ENCODE results near the gene FSIP1.
A peak's percentile ranks its signal among the peaks of the same experiment; 100 is the strongest.

The FSIP1 gene

DNA sequence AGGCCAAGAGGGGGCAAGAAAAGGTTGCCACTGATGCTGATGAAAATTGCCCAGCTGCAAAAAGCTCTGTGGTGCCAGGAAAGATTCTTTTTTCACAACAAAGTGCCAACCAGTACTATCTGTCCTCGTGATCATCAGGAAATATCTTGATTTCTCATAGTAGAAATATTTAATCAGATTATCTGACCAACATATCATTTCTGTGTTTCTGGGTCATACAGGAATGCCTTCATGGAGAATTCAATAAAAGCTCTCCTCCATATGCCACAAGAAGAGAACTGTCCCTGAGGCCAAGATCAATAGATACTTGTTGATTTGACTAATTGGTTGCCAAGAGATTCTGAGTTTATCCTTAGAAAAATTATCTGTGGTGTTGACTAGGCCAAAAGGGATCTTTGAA lies 63.5 kb downstream of the FSIP1 start:
- DNase-seq: no peak

DNA sequence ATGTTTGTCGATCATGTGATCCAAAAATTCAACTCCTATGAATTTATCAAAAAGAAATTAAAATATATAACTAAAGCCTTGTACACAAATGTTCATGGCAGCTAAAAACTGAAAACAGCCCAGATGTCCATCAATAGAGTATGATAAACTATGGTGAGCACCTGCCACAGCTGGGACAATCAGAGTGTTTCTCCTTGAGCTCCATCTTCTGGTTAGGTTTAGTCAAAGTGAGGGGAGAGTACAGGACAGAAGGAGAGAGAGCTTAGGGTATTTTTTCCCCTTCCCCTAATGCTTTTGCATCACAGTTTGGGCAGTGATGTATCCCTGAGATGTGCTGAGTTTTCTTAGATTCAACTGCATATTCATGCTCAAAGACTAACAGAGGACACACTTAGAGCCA lies 65.5 kb downstream of the FSIP1 start:
- no peak for DNase-seq

DNA sequence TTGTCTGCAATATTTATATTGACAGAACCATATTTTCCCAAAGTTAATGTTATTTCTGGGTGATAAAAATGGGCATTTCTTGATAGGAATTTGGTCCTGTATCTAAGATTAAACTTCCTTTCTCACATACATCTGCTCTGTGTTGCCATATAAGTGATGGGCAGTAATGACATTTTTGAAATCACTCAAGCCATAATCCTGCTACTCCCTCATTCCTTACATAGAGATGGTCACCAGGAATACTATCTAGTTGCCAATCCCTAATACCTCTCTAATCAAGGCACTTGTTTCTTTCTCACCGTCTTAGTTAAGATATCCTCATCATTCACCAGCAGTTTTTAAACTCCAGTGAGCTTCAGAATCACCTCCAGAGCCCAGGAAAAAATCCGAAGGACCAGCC lies 68.4 kb downstream of the FSIP1 start:
- no peak for DNase-seq

DNA sequence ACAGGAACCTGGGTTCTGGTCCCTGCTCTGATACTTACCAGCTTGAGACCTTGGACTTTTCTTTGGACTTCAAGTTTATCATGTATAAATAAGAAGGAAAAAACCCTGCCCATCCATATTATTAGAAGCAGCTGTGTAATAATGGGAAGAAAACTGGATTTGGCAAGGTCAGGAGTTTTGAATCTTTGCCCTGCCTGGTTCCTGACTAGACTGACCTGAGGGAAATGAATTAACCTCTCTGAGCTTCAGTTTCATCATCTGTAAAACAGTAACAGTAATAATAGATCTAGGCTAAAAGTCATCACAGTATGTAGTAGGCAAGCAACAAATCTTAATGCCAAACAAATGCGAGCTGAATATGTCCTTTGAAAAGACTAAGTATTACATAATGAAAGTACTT lies 68.8 kb downstream of the FSIP1 start:
- DNase-seq: no peak

DNA sequence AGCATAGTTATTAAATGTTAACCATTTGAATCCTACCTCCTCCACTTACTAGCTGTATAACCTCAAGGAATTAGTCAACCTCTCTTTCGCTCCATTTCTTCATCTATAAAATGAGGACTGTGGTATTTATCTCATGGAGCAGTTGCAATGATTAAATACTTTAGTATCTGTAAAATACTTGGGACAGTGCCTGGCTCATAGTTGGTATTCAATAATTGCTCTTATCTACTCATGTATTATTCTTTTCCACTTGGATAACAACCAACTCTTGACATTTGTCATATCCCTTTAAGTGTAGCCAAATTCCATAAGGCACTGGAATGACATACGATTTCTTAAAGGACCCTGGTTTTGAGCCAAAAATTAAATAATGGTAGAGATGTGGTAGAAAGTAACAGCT lies 72.0 kb downstream of the FSIP1 start:
- DNase-seq: no peak

DNA sequence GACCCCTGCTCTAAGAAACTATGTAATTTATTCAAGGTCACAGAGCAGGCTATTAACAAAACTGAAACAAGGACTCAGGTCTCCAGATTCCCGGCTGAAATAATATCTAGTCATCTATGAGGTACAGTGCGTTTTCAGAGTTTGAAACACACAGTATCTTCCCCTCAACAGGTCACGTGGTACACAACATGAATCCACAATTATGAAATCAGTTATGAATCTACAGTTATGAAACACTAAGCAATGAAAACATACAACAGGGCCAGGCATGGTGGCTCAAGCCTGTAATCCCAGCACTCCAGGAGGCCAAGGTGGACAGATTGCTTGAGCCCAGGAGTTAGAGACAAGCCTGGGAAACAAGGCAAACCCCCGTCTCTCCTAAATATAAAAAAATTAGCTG lies 72.7 kb downstream of the FSIP1 start:
- DNase-seq: no peak

DNA sequence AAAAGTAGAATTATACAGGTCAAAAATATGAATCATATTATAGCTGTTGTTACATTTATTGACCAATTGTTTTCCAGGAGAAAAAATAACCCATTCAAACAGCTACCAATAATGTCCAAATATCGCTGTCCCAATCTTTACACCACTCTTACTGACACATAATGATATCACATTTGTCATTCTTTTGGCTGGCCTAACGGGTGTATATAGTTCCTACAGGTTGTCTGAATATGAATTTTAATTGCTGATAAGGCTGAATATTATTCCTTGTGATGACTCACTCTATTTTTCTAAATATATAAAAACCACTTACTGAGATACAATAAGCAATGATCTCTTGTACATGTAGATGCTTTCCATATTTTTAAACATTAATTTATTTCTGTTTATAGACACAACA lies 76.4 kb downstream of the FSIP1 start:
- DNase-seq: no peak

DNA sequence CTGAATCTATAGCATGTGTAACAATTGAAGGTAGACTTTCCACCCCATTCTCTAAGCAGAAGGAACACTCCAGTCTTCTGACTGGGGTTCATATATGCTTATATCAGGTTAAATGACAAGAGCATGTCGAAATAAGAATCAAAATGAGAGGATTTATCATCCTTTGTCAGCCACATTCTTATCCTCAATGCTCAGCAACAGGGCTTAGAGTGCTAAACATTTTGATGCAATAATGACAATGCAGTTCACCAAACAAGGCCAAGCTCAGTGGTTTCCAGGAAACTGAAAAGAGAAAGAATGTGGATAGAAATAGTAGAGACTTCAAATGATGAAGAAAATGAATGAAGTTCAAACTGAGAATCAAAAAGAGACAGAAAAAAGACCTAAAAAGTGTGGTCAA lies 78.0 kb downstream of the FSIP1 start:
- no peak for DNase-seq

DNA sequence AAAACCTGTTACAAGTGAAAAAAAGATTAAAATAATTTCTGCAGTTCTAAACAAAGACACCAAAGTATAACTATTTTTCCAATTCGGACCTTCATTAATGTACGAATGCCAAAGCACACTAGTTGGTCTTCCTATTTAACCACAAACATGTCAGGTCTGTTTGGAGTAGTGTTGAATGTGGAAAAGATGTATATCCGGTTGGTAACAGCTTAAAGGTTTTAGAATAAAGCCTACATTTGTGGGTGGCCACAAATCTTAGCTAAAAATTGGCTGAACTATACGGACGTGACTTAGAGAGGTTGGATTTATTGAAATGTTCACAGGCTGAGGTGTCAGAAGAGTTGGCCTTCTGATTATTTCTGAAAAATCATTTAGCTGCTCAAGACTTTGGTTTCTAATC lies 78.4 kb downstream of the FSIP1 start:
- no peak for DNase-seq

DNA sequence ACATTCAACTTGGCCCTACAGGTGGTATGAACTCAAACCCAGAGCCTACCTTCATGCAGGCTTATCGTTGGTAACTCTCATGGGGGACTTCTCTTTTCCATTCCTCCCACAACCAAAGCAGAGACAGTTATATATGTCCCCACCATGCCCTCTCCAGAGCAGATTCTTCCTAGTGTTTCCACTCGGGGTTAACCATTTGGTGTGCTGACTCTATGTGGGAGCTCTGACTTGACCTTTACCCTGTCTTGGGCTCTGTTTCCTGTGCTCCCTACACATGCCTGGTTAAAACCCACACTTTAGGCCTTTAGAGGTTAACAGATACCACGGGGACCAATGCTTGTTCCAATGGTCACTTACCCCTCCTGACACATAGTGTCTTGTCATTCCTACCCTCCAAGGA lies 80.7 kb downstream of the FSIP1 start:
- DNase-seq: no peak

DNA sequence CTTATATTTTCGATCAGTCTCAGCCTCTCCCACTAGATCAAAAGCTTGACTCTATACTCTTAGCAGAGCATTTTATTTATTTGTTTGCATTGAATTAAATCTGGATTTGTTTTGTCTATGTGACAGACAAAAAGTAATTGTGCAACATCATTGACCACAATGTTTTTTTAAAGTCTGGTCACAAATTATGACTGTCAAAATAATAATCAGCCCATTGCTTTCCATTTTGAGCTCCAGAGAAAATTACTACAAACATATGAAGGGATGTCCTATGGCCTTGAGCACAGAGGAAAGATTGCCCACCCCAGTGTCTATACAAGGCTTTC lies 82.3 kb downstream of the FSIP1 start:
- no peak for DNase-seq

DNA sequence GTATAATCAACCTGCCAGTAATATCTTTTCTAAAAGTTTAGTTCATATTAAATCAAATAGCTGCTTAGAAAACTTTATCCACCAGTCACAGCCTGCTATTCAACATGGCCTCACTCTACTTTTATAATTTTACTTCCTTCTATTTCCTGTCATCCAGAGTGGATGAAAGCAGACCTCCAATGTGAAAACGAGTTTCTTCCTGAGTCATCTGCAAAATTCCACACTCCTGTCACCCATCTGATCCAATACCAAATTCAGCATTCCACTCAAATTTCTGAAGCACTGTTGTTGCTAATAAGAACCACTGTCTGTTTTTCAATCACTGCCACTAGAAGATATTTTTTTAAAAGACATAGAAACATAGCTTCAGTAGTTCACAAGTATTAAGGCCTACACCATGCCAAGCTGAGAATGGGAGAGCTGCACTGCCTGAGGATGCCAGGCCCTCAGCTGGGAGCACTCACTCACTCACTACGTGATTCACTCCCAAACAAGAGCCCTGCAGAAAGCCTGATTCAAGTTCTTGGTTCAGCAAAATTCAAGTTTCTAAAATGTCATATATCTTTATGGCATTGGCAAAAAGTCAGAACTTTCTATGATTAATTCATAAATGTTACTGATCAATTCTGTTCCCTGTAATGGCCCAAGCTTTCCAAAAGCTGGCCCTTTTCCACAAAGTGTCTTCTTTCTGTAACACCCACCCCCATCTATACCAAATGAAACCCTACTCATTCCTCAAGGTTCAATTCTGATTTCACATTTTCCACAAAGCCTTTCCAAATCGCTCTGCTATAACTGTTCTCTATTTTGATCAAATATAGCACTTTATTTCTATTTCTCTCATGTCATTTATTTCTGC lies 82.9 kb downstream of the FSIP1 start:
- DNase-seq: no peak

DNA sequence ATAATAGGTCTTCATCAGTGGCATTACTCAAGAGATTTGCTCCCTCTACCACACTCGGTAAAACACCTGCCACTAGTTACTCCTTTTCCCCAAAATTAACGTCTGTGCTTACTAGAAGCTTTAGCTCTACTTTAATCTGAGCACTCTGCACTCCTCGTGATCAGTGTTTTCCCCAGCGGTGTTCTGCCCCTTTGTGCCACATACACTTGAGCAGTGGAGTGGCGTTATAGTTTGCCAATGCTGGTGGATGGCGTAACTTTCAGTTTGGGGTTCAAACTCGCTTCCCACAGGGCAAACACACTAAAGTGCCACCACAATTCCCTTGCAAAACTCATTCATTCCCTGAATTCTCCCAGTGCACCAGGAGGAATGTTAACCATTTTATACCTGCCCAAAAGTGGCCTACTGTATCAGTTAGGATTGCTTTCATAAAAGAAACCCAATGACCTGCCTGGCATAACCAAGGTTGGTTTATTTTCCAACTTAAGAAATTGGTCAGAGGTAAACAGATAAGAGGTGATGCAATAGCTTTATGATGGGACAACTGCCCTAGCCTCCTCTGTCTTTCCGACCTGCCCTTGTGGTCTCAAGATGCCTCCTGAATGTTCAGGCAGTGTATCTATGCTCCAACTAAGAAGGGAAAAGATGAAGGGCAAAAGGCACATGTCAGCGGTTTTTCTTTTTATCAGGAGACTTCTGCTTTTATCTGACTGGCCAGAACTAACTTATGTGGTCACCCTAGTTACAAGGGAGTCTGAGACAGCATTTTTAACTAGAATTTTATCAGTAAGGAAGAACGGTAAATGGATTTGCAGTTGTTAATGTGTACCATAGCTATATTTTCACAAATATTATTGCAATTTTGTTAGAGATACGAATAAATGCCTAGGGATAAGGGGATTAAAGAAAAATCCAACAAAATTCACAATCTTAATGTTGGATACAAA lies 83.9 kb downstream of the FSIP1 start:
- DNase-seq: no peak

DNA sequence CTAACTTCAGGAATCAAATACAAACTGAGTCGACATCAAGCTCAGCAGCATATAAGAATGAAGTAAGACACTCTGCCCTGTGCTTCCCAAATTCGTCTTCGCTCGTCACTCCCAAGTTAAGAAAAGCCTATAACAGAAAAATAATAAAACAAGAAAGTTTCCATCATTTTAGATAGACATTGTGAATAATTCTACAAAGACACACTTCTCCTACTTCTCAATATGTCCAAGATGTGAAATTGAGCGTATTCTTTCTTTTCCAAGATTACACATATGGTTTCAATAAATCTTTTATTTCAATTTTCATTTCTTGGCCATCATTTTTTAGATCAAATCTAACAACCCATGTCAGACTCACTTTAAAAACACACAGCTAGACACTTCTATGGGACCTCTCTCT lies 85.1 kb downstream of the FSIP1 start:
- no peak for DNase-seq

DNA sequence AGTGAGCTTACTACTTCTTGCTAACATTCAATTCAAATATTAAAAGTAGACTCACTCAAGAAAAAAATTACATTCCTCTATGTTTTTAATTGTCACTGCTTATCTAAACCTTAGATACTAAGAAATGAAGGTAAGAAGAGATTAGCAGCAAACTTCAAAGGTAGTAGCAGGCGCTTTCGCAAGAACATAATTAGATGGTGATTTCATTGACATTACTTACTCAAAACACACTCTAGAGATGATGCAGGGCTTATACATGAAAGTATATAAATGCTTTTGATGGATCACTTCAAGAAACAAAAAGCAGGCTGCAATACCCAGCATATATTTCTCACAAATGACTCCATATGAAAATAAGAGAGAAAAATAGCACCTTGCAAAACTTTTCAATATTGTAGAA lies 86.8 kb downstream of the FSIP1 start:
- no peak for DNase-seq

DNA sequence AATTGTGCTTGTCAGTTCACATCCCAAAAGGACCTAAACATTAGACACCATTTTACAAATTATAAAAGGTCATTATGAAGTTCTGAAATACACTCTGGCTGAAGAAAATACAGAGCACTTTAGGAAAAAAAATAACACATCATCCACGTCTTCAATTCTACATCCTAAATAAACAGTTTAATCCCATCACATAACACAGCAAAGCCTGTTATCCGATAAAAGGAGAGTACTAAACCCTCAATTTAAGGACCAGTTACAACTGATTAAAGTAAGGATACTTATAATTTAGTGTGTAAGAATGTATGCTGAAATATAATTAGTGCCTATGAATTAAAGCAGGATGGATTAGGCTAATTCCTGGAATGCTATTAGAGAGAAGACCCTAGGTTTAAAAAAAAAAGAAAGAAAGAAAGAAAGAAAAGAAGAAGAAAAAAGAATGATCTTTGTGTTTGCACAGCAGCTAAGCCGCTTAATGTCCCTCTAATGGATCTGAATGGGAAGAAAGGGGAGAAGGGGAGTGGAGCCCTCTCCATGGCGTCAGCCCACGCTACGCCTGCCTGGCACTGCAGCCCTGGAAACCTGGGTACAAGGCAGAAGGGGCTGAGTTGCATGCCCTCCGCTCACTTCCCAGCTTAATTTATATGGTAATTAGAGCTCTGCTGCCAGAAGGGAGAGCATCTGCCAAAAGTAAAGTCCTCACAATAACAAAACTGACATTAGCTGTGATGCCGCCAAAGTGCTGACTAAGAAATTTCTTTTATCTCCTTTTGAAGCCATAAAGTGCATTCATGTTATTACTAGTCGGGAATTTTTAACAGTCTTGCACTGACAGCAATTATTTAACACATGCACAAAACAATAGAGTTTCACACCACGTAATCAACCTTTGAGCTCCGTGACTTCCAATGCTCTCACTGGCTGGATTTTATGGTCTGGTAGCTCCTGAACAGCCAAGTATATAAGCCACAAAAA lies 90.0 kb downstream of the FSIP1 start:
- DNase-seq: no peak

DNA sequence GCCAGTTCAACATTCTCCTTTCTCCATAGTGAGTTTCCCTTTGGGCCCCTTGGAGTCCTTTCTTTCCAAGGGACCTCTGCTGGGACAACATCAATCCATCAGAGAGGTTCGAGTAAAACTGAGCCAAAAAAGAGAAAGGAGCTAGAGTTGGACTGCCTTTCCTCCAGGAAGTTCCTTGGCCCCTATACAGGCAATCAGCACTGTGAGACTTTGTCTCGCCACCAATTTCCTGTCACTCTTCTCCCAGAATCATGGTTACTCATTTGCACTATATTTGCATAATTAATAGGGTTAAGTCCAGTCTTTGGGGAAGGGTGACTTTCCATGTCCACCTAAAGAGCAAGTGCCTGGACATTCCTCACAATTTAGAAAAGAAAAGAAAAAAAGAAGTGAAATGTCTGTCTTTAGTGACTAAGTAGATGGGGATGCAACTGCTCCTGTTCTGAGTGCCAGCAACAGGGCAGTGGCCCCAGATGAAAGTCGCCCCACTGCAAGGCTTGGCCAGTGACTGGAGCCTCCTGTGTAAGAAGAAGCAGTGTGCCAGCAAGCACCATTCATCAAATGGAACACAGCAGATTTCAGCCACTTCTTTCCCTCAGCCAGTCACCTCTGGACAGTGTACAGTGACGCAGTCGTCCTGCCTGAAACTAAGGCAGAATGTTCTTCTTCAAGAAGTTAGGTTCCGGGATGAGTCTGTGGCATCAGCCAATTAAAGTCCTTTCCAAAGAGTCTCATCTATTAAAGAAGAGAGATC lies 91.6 kb downstream of the FSIP1 start:
- no peak for DNase-seq

DNA sequence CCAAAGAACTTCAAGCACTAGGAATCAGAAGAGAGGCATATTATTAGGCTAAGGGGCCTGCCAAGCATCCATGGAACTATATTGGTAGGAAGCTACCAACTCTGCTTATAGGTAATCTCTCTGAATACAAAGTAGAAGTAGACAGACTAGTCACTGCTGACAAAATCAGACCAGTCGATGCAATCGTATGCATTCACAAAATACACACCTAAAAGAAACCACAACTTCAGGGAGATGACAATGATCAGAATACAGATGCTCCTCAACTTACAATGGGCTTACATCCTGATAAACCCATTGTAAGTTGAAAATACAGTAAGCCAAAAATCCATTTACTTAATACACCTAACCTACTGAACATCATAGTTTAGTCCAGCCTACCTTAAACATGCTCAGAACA lies 94.7 kb downstream of the FSIP1 start:
- DNase-seq: no peak

DNA sequence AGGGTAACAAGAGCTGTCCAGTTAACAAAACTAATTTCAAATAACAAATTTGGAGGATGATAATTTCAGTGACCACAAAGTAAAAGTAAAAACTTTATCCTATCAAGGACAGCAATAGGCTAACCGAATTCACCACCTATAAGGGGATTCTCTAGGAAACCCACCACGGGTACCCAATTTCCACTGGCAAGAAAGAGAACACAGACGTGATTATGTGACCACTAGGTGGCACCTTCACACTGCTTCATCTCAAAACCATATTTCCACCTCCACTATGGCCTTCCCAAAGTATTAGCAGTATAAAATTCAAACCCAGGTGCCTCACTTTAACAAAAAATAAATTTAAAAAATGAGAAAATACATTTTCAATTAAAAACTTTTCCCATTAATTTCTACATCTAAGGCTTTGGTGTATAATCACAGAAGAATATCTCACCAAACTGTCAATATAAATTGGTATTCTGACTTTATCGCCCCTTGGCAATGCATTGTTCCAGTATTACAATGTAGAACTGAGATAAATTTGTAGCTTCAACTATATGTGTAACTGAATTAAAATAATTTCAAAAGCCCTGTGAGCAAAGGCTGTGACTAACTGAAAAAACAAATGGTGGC lies 96.5 kb downstream of the FSIP1 start:
- peak; percentile 53 for DNase-seq

DNA sequence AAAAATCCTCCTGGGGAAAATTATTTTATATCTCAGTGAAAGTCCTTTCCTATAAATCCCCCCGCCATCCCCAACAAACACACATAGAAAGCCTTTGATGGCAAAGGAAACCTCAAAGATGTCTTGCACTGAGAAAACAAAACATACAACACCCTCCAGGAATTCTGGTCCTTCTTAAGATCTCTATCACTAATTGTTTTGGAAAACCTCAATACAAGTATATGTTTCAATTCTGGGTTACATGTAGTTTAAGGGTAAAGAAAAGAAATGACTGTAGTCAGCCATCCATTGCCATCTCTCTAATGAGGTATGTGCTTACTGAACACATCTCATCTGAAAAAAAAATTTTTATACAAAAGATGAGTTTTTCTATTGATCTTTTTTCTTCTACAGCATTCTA lies 97.3 kb downstream of the FSIP1 start:
- no peak for DNase-seq

DNA sequence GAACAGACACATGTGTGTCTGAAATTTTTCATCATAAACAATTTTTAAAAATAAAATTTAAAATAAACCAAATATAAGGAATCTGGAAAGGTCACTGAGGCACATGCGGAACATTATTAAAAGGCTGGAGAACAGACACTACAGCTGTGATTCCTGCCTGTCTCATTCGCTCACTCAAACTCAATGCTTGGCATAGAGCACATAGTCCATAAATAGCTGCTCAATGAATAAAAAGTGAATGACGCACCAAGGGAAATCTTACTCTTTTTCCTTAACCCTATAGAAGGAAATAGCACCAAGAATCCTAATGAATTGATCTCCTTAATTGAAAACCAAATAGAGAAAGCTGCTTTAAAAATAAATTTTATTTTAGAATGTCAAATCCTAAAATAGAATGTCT lies 98.4 kb downstream of the FSIP1 start:
- DNase-seq: no peak

DNA sequence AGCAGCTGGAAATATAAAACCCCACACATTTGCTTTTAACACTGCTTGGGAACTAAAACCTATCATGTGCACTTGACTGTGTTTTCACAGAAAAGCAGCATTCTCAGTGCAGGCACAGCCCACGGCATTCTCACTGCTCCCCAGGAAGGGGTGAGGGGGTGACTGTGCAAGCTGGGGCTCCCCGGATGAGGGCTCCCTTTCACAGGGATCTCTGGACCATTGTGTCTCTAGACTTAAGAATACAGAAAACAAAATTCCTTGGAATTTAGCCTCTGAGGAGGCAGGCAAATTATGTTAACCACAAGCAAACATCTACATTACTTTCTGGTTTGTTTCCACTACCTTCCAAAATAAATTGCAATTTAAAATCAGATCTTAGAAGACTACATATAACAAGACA lies 100.3 kb downstream of the FSIP1 start:
- DNase-seq: no peak

Data from CD4-positive, alpha-beta T cell treated with Interleukin-21 for 1 hour (primary cell).